HepG2 (cell line): ENCODE measurements around the gene GRB7. TPM values are rescaled to one million over a fixed set of nuclear protein-coding genes. Genes with fewer than 3 reads are reported as not detected.

Source experiments
- ATAC-seq: fragments of 200-7000 bp; cut with Tn5 transposase; 3 replicates; pipeline ENCODE4 v1.9.1; 2020; ENCODE audit warnings: mild to moderate bottlenecking, moderate library complexity
- BruUV-seq: library from RNA; stranded (reverse); fragments of 400-500 nt; replicated peaks from 2 replicates; lab custom pipeline; 2021; lab: Mats Ljungman, UMichigan
- CTCF ChIA-PET: fragments of 300-600 bp; formaldehyde crosslinking; extraction: SDS; loops from one replicate; lab custom pipeline; 2021; ENCODE audit warnings: low total read pairs, inconsistent platforms, low intra/inter-chr PET ratio; lab: Yijun Ruan, JAX
- POLR2A ChIA-PET: fragments of 350-600 bp; sonication (Branson Sonifier 250); formaldehyde crosslinking; loops from one replicate; lab custom pipeline; 2020; ENCODE audit warnings: antibody characterized with exemption, inconsistent platforms; lab: Yijun Ruan, JAX
- DNase-seq: peaks from one replicate; pipeline ENCODE4 v3.0.0-alpha.2; 2015; ENCODE audit warnings: low spot score
- FAIRE-seq: peaks from 3 replicates; lab custom pipeline; 2011; peaks lifted over from hg19 to GRCh38; lab: Jason Lieb, UNC
- H2AFZ ChIP-seq: one replicate; pipeline ENCODE4 v1.6.1; 2011; ENCODE audit warnings: low read length, inconsistent platforms
- H3K27ac ChIP-seq: fragments of 300-600 bp; 3 replicates; pipeline ENCODE4 v1.8.0; 2011; ENCODE audit warnings: mixed run types, mild to moderate bottlenecking, mixed read lengths, low read length, inconsistent platforms; ENCODE audit not compliant: insufficient read depth; ENCODE audit errors: extremely low read length
- H3K27me3 ChIP-seq, 2 experiments: fragments of 200-600 bp in 1 of 2; 2 replicates in 1 of 2; 3 replicates in 1 of 2; pipeline versions ENCODE4 v1.6.0 to v1.8.0; 2011; ENCODE audit warnings: low read length in 2 of 2, mild to moderate bottlenecking in 2 of 2, moderate library complexity in 2 of 2, inconsistent platforms in 1 of 2; ENCODE audit not compliant: insufficient read depth in 2 of 2, control insufficient read depth in 1 of 2
- H3K36me3 ChIP-seq, 2 experiments: fragments of 200-600 bp in 1 of 2; replicated peaks in 1 of 2; 2 replicates in 1 of 2; 3 replicates in 1 of 2; pipeline versions ENCODE4 v1.5.1 to v1.8.0; 2011; ENCODE audit warnings: low read length in 2 of 2, inconsistent platforms in 1 of 2; ENCODE audit not compliant: insufficient read depth in 2 of 2, control insufficient read depth in 1 of 2
- H3K4me1 ChIP-seq: 2 replicates; pipeline ENCODE4 v1.5.1; 2012; ENCODE audit warnings: low read length, inconsistent platforms; ENCODE audit not compliant: insufficient read depth
- H3K4me2 ChIP-seq: 2 replicates; pipeline ENCODE4 v1.6.0; 2011; ENCODE audit warnings: low read depth, low read length, inconsistent platforms
- H3K4me3 ChIP-seq, 3 experiments: fragments of 200-600 bp in 1 of 3; sonication (generic), shearing (Covaris generic) in 1 of 3; replicated peaks in 1 of 3; 2 replicates each; pipeline ENCODE4 v1.5.1; 2011 to 2016; ENCODE audit warnings: low read length in 3 of 3, inconsistent platforms in 2 of 3, low read depth in 2 of 3, mild to moderate bottlenecking in 2 of 3, control low read depth in 1 of 3, mixed read lengths in 1 of 3; ENCODE audit not compliant: insufficient read depth in 1 of 3
- H3K79me2 ChIP-seq: one replicate; pipeline ENCODE4 v1.6.1; 2011; ENCODE audit warnings: low read length, inconsistent platforms; ENCODE audit not compliant: insufficient read depth
- H3K9ac ChIP-seq: 2 replicates; pipeline ENCODE4 v1.6.0; 2011; ENCODE audit warnings: mild to moderate bottlenecking, low read depth, low read length, inconsistent platforms; ENCODE audit not compliant: insufficient read depth
- H3K9me3 ChIP-seq: 2 replicates; pipeline ENCODE4 v1.5.1; 2012; ENCODE audit warnings: mild to moderate bottlenecking, low read length
- H4K20me1 ChIP-seq: 2 replicates; pipeline ENCODE4 v1.6.0; 2011; ENCODE audit warnings: inconsistent platforms, mild to moderate bottlenecking, low read length, moderate library complexity; ENCODE audit not compliant: insufficient read depth
- ARID2 ChIP-seq: sonication (generic); formaldehyde crosslinking; IDR thresholded peaks from 2 replicates; pipeline ENCODE4 v1.8.1; 2022; ENCODE audit warnings: mild to moderate bottlenecking, missing genetic modification reagents, borderline replicate concordance
- FOXK1 ChIP-seq: sonication (generic); formaldehyde crosslinking; IDR thresholded peaks from 2 replicates; pipeline ENCODE4 v1.4.0; 2020; ENCODE audit warnings: low read depth, missing genetic modification reagents, borderline replicate concordance
- KLF16 ChIP-seq, 2 experiments: sonication (generic) in 1 of 2; formaldehyde crosslinking in 1 of 2; IDR thresholded peaks; 2 replicates each; pipeline versions ENCODE4 v1.6.1 to v1.8.0; 2016 to 2023; ENCODE audit warnings: missing genetic modification reagents in 2 of 2, missing compliant biosample characterization in 1 of 2
- YY1 ChIP-seq: IDR thresholded peaks from 2 replicates; pipeline ENCODE4 v1.6.1; 2011; ENCODE audit warnings: low read length, low read depth, moderate library complexity, mild to moderate bottlenecking; ENCODE audit not compliant: insufficient read depth, insufficient replicate concordance
- ZNF33B ChIP-seq: sonication (generic); formaldehyde crosslinking; IDR thresholded peaks from 2 replicates; pipeline ENCODE4 v1.5.1; 2020; ENCODE audit warnings: mild to moderate bottlenecking, missing genetic modification reagents
- ZNF598 ChIP-seq: sonication (generic); formaldehyde crosslinking; IDR thresholded peaks from 2 replicates; pipeline ENCODE4 v1.5.1; 2020; ENCODE audit warnings: mild to moderate bottlenecking, missing genetic modification reagents, borderline replicate concordance
- whole genome bisulfite sequencing: methylation state at CpG from one replicate; pipeline ENCODE4 v1.1.6; 2017; ENCODE audit warnings: low lambda C conversion rate; 5-methylcytosine and 5-hydroxymethylcytosine counted together
- in situ Hi-C: cut with HindIII; loops from 2 replicates; pipeline ENCODE4 v1.10.0; 2017; ENCODE audit warnings: low pct_unique_long_range_greater_than_20kb; ENCODE audit not compliant: extremely low pct_ligation_motif_present
- intact Hi-C: fragments of 100-400 bp; cut with micrococcal nuclease; formaldehyde crosslinking; loops from one replicate; pipeline ENCODE4 v1.10.0; 2022; ENCODE audit not compliant: unreplicated experiment
- polyA plus RNA-seq, 8 experiments: library from polyadenylated mRNA; depleted of rRNA in 3 of 8; stranded (reverse) in 7 of 8; unstranded in 1 of 8; fragments of >200 nt; fragmentation: Illumina TruSeq in 4 of 8; extraction: Trizol in 4 of 8; gene quantifications; 2 replicates each; pipeline versions ENCODE4 v1.2.1 to v1.2.3, GENCODE V29; 2011 to 2016; ENCODE audit warnings: low read depth in 4 of 8, missing spikeins in 1 of 8, mixed read lengths in 1 of 8; ENCODE audit not compliant: insufficient read depth in 1 of 8
- total RNA-seq, 5 experiments: library from RNA; depleted of rRNA; stranded (reverse); fragments of >200 nt; fragmentation: Illumina TruSeq; extraction: Trizol; gene quantifications; 2 replicates each; pipeline ENCODE4 v1.2.3, GENCODE V29; 2016; ENCODE audit warnings: low read depth in 1 of 5
- TF ChIP-seq, protein P1 (sequence below): fragments of 450-650 bp; IDR thresholded peaks from 2 replicates; pipeline ENCODE4 v1.6.1; 2017; ENCODE audit warnings: mild to moderate bottlenecking
- TF ChIP-seq, protein P2 (sequence below), 2 experiments: fragments of 450-650 bp in 1 of 2; sonication (generic) in 1 of 2; formaldehyde crosslinking in 1 of 2; IDR thresholded peaks; 2 replicates each; pipeline versions ENCODE4 v1.6.1 to v1.8.0; 2016 to 2022; ENCODE audit warnings: antibody characterized with exemption in 1 of 2, mild to moderate bottlenecking in 1 of 2, missing genetic modification reagents in 1 of 2
- TF ChIP-seq, protein P3 (sequence below): sonication (generic); formaldehyde crosslinking; IDR thresholded peaks from 2 replicates; pipeline ENCODE4 v1.4.0; 2020; ENCODE audit warnings: missing genetic modification reagents

Gene GRB7
- total and polyA plus RNA-seq, 2 of the 13 experiments (the other 11 are each of a cell fraction or from before 2014, with no cell fraction given), result 60.2 to 77.7 TPM

DNA sequence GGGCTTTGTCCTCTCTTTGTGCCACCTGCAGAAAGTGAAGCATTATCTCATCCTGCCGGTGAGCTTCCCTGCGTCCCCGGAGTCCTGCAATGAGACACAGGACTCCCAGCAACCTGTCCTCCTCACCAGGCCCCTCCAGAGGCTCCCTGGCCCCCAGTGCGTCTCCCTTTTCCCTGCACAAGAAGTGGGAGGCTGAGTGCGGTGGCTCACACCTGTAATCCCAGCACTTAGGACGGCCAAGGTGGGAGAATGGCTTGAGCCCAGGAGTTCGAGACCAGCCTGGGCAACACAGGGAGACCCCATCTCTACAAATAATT is 8.4 kb downstream of the GRB7 start:
- BruUV-seq, result no TSS peak
- Histone ChIP-seq H3K27ac (no peak overlapping the region), H3K79me2 (peaks cover 12% of the 10 kb centered on the region), H3K36me3 (peaks cover 43 to 52% of the 10 kb centered on the region in 2 experiments), H3K9ac (no peak overlapping the region), H2AFZ (no peak overlapping the region), H3K4me1 (peaks cover 43% of the 10 kb centered on the region), H3K4me2 (no peak overlapping the region), H3K27me3 (no peaks in the 10 kb centered on the region), H3K4me3 (no peak overlapping the region), H4K20me1 (peaks cover 4% of the 10 kb centered on the region; the same call in 1 of the 2 replicates), H3K9me3 (no peaks in the 10 kb centered on the region)
- POLR2A ChIA-PET, result no interaction called here
- FAIRE-seq (no peak), ATAC-seq (no peak), DNase-seq (no peak)
- intact Hi-C loops (no loop called here), in situ Hi-C loops (no loop called here)
- CTCF ChIA-PET, result no interaction called here
- WGBS, result 98% methylated on average over 7 of the region's 7 CpGs
- TF ChIP-seq YY1 (no peak), ZNF33B (CRISPR knock-in tag) (no peak), ARID2 (CRISPR knock-in tag) (no peak), KLF16 (CRISPR knock-in tag; IDR thresholded peaks at IDR 0.05) (no peak), ZNF598 (no peak), FOXK1 (CRISPR knock-in tag) (no peak)
- TF ChIP-seq, protein P1, sequence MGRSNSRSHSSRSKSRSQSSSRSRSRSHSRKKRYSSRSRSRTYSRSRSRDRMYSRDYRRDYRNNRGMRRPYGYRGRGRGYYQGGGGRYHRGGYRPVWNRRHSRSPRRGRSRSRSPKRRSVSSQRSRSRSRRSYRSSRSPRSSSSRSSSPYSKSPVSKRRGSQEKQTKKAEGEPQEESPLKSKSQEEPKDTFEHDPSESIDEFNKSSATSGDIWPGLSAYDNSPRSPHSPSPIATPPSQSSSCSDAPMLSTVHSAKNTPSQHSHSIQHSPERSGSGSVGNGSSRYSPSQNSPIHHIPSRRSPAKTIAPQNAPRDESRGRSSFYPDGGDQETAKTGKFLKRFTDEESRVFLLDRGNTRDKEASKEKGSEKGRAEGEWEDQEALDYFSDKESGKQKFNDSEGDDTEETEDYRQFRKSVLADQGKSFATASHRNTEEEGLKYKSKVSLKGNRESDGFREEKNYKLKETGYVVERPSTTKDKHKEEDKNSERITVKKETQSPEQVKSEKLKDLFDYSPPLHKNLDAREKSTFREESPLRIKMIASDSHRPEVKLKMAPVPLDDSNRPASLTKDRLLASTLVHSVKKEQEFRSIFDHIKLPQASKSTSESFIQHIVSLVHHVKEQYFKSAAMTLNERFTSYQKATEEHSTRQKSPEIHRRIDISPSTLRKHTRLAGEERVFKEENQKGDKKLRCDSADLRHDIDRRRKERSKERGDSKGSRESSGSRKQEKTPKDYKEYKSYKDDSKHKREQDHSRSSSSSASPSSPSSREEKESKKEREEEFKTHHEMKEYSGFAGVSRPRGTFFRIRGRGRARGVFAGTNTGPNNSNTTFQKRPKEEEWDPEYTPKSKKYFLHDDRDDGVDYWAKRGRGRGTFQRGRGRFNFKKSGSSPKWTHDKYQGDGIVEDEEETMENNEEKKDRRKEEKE, result no peak
- TF ChIP-seq, protein P2, sequence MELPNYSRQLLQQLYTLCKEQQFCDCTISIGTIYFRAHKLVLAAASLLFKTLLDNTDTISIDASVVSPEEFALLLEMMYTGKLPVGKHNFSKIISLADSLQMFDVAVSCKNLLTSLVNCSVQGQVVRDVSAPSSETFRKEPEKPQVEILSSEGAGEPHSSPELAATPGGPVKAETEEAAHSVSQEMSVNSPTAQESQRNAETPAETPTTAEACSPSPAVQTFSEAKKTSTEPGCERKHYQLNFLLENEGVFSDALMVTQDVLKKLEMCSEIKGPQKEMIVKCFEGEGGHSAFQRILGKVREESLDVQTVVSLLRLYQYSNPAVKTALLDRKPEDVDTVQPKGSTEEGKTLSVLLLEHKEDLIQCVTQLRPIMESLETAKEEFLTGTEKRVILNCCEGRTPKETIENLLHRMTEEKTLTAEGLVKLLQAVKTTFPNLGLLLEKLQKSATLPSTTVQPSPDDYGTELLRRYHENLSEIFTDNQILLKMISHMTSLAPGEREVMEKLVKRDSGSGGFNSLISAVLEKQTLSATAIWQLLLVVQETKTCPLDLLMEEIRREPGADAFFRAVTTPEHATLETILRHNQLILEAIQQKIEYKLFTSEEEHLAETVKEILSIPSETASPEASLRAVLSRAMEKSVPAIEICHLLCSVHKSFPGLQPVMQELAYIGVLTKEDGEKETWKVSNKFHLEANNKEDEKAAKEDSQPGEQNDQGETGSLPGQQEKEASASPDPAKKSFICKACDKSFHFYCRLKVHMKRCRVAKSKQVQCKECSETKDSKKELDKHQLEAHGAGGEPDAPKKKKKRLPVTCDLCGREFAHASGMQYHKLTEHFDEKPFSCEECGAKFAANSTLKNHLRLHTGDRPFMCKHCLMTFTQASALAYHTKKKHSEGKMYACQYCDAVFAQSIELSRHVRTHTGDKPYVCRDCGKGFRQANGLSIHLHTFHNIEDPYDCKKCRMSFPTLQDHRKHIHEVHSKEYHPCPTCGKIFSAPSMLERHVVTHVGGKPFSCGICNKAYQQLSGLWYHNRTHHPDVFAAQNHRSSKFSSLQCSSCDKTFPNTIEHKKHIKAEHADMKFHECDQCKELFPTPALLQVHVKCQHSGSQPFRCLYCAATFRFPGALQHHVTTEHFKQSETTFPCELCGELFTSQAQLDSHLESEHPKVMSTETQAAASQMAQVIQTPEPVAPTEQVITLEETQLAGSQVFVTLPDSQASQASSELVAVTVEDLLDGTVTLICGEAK (IDR thresholded peaks at IDR 0.05), result no peak
- TF ChIP-seq, protein P2 (CRISPR knock-in tag; IDR thresholded peaks at IDR 0.05), result no peak
- TF ChIP-seq, protein P3, sequence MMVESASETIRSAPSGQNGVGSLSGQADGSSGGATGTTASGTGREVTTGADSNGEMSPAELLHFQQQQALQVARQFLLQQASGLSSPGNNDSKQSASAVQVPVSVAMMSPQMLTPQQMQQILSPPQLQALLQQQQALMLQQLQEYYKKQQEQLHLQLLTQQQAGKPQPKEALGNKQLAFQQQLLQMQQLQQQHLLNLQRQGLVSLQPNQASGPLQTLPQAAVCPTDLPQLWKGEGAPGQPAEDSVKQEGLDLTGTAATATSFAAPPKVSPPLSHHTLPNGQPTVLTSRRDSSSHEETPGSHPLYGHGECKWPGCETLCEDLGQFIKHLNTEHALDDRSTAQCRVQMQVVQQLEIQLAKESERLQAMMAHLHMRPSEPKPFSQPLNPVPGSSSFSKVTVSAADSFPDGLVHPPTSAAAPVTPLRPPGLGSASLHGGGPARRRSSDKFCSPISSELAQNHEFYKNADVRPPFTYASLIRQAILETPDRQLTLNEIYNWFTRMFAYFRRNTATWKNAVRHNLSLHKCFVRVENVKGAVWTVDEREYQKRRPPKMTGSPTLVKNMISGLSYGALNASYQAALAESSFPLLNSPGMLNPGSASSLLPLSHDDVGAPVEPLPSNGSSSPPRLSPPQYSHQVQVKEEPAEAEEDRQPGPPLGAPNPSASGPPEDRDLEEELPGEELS (CRISPR knock-in tag), result no peak
